OCI-LY3 (cell line): ENCODE results near the gene NEK3.

Experiments used
- H2AFZ ChIP-seq: fragments of 200-600, 300-600 bp; shearing (Covaris generic); 2 replicates; pipeline ENCODE4 v1.6.0; 2014; ENCODE audit warnings: antibody characterized with exemption, low read depth, low read length
- H3K27ac ChIP-seq: fragments of 200-600, 300-600 bp; sonication (generic); 2 replicates; pipeline ENCODE4 v1.5.1; 2014; ENCODE audit warnings: mild to moderate bottlenecking, low read length, moderate library complexity, mixed read lengths
- H3K27me3 ChIP-seq: fragments of 200-600, 300-600 bp; sonication (generic); 2 replicates; pipeline ENCODE4 v1.6.1; 2014; ENCODE audit warnings: low read depth, low read length, mixed read lengths
- H3K36me3 ChIP-seq: fragments of 200-600, 300-600 bp; sonication (generic); replicated peaks from 2 replicates; pipeline ENCODE3; 2014; ENCODE audit warnings: low read depth, low read length, mixed read lengths
- H3K4me1 ChIP-seq: fragments of 300-600, 200-600 bp; sonication (generic); 2 replicates; pipeline ENCODE4 v1.6.1; 2014; ENCODE audit warnings: low read length, mixed read lengths
- H3K4me2 ChIP-seq: fragments of 200-600, 300-600 bp; sonication (generic); 2 replicates; pipeline ENCODE4 v1.6.1; 2014; ENCODE audit warnings: low read length, mixed read lengths
- H3K4me3 ChIP-seq: fragments of 300-600, 200-600 bp; sonication (generic); 2 replicates; pipeline ENCODE4 v1.5.1; 2014; ENCODE audit warnings: antibody characterized with exemption, mild to moderate bottlenecking, low read length, moderate library complexity
- H3K79me2 ChIP-seq: fragments of 300-600, 200-600 bp; shearing (Covaris generic); 2 replicates; pipeline ENCODE4 v1.6.1; 2014; ENCODE audit warnings: mild to moderate bottlenecking, low read length, mixed read lengths
- H3K9ac ChIP-seq: fragments of 300-600, 200-600 bp; shearing (Covaris generic); 2 replicates; pipeline ENCODE4 v1.6.0; 2014; ENCODE audit warnings: mild to moderate bottlenecking, low read length, moderate library complexity
- H3K9me3 ChIP-seq: fragments of 200-600, 300-600 bp; shearing (Covaris generic); 2 replicates; pipeline ENCODE4 v1.6.1; 2014; ENCODE audit warnings: low read length, mixed read lengths; ENCODE audit not compliant: insufficient read depth
- H4K20me1 ChIP-seq: fragments of 200-600, 300-600 bp; sonication (generic); 2 replicates; pipeline ENCODE4 v1.6.1; 2016; ENCODE audit warnings: low read length, mixed read lengths; ENCODE audit not compliant: insufficient read depth
- CTCF ChIP-seq: fragments of 200-600, 300-600 bp; sonication (generic); IDR thresholded peaks from 2 replicates; pipeline ENCODE4 v1.5.1; 2014; ENCODE audit warnings: antibody characterized with exemption, low read length, low read depth
- EZH2phosphoT487 ChIP-seq: fragments of 200-600 bp; shearing (Covaris generic); IDR thresholded peaks from 2 replicates; pipeline ENCODE4 v1.6.1; 2018; ENCODE audit warnings: antibody characterized with exemption, mixed run types, low read depth

The NEK3 gene

DNA sequence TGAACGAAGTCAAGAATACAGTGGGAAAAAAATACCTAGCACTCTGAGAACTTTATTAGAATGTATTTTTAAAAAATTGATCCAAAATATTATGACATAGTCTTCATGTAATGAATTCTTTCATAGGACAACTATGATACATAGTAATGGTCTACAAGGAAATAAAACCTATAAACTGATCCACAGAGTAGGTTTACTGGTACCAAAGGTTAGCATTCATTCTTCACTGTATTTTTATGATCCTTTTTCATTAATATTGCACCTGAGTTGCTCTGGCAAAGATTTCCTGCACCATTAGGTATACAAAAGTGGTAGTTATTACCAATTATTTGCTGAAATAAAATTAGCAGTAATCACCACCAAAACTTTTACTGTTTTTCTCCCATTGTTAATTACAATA lies 4.2 kb downstream of the NEK3 start:
- Histone ChIP-seq H3K9ac (no peak overlapping the region), H3K4me3 (no peak overlapping the region), H3K4me2 (no peak overlapping the region), H2AFZ (no peak overlapping the region), H3K27me3 (no peaks in the 10 kb centered on the region), H3K79me2 (peaks cover 8% of the 10 kb centered on the region; the same call in 1 of the 2 replicates), H3K27ac (no peak overlapping the region), H4K20me1 (no peaks in the 10 kb centered on the region), H3K4me1 (peaks cover 18% of the 10 kb centered on the region), H3K36me3 (peaks cover 12% of the 10 kb centered on the region), H3K9me3 (no peaks in the 10 kb centered on the region)
- TF ChIP-seq EZH2phosphoT487 (no peak), CTCF (no peak)

- H3K4me1 ChIP-seq, result no peaks in the 10 kb centered on the region
- H3K9ac ChIP-seq, result no peak overlapping the region
- no peaks in the 10 kb centered on the region for H3K27me3 ChIP-seq
- peaks cover 4% of the 10 kb centered on the region; the same call in 1 of the 2 replicates for H3K9me3 ChIP-seq
- no peak overlapping the region for H3K27ac ChIP-seq
- no peaks in the 10 kb centered on the region for H4K20me1 ChIP-seq
- no peaks in the 10 kb centered on the region for H3K79me2 ChIP-seq
- TF ChIP-seq EZH2phosphoT487 (no peak), CTCF (no peak)
- H2AFZ ChIP-seq, result no peak overlapping the region
- H3K36me3 ChIP-seq, result peaks cover 23% of the 10 kb centered on the region
- no peak overlapping the region for H3K4me3 ChIP-seq
- no peak overlapping the region for H3K4me2 ChIP-seq
Observed at GRCh38 chr13:52147225-52147624, 12.2 kb downstream of the NEK3 start.

DNA sequence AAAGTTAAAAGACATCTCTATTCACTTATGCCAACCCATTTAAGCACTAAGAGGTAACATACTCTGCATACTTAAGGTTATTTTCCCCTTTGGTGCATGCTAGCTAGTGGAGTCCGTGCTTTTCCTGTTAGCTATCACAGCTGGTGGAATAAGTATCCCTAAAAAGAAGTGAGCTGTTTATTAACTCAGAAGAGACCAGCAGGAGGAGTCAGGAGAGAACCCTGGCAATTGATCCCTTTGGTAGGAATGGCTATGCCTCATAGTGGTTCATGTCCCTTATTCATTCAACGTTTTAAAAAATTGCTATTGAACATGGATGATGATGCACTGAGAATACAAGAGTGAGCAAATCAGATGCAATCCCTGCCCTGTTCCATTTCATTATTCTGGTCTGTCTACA lies 18.1 kb downstream of the NEK3 start:
- H4K20me1 ChIP-seq, result no peaks in the 10 kb centered on the region
- no peak overlapping the region for H2AFZ ChIP-seq
- no peak for TF ChIP-seq CTCF
- no peak for TF ChIP-seq EZH2phosphoT487
- no peaks in the 10 kb centered on the region for H3K4me1 ChIP-seq
- H3K9me3 ChIP-seq, result no peaks in the 10 kb centered on the region
- H3K36me3 ChIP-seq, result no peaks in the 10 kb centered on the region
- no peak overlapping the region for H3K4me2 ChIP-seq
- no peak overlapping the region for H3K27ac ChIP-seq
- H3K79me2 ChIP-seq, result no peaks in the 10 kb centered on the region
- H3K27me3 ChIP-seq, result no peaks in the 10 kb centered on the region
- no peak overlapping the region for H3K9ac ChIP-seq
- H3K4me3 ChIP-seq, result no peak overlapping the region

DNA sequence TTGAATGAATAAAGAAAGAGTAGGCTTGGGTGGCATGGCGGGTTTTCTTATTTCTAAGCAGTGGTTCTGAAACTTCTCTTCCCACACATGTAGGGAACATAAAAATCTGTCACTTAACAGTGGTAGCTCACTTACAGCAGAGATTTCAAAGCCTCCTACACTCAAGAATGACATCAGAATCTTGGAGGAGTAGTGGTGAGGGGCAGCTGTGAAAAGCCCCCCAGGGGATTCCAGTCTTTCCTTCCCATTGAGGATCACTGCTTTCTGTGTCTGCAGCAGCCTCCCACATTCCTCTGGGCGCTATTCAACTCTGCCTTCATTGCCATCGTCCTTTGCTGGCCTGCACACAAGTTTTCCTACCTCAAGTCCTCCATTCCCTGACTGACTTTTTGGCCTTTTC lies 21.9 kb downstream of the NEK3 start:
- H3K4me2 ChIP-seq, result no peak overlapping the region
- H4K20me1 ChIP-seq, result no peaks in the 10 kb centered on the region
- H3K4me3 ChIP-seq, result no peak overlapping the region
- H3K79me2 ChIP-seq, result no peaks in the 10 kb centered on the region
- TF ChIP-seq CTCF (no peak), EZH2phosphoT487 (no peak)
- H3K4me1 ChIP-seq, result no peaks in the 10 kb centered on the region
- H3K9me3 ChIP-seq, result no peaks in the 10 kb centered on the region
- no peaks in the 10 kb centered on the region for H3K27me3 ChIP-seq
- no peak overlapping the region for H3K27ac ChIP-seq
- H3K9ac ChIP-seq, result no peak overlapping the region
- H2AFZ ChIP-seq, result no peak overlapping the region
- peaks cover 5% of the 10 kb centered on the region for H3K36me3 ChIP-seq
